H9 (cell line): ENCODE measurements around the gene SLC24A3. TPM values are rescaled to one million over a fixed set of nuclear protein-coding genes. Genes with fewer than 3 reads are reported as not detected.

ENCODE experiments used
- DNase-seq: peaks from one replicate; pipeline ENCODE4 v3.0.0-alpha.2; 2017
- H2AFZ ChIP-seq: one replicate; pipeline ENCODE4 v1.6.1; 2013; ENCODE audit warnings: mild to moderate bottlenecking, low read length, control low read depth, moderate library complexity
- H2AK5ac ChIP-seq: 2 replicates; pipeline ENCODE4 v1.6.1; 2013; ENCODE audit warnings: low read length, control low read depth, mixed read lengths; ENCODE audit not compliant: insufficient read length
- H2BK120ac ChIP-seq: one replicate; pipeline ENCODE4 v1.6.1; 2013; ENCODE audit warnings: low read depth, mild to moderate bottlenecking, low read length, control low read depth, inconsistent platforms; ENCODE audit not compliant: poor library complexity, severe bottlenecking
- H2BK12ac ChIP-seq: 2 replicates; pipeline ENCODE4 v1.6.1; 2013; ENCODE audit warnings: low read length, control low read depth, mixed read lengths, low read depth; ENCODE audit not compliant: insufficient read length
- H2BK15ac ChIP-seq: 2 replicates; pipeline ENCODE4 v1.6.1; 2013; ENCODE audit warnings: low read depth, low read length, control low read depth
- H2BK20ac ChIP-seq: one replicate; pipeline ENCODE4 v1.6.1; 2013; ENCODE audit warnings: low read depth, mild to moderate bottlenecking, low read length, control low read depth, inconsistent platforms; ENCODE audit not compliant: poor library complexity, severe bottlenecking
- H2BK5ac ChIP-seq: 2 replicates; pipeline ENCODE4 v1.6.1; 2013; ENCODE audit warnings: low read length, control low read depth, mixed read lengths; ENCODE audit not compliant: insufficient read length
- H3K14ac ChIP-seq: 2 replicates; pipeline ENCODE4 v1.6.1; 2013; ENCODE audit warnings: low read length, control low read depth; ENCODE audit not compliant: insufficient read depth
- H3K18ac ChIP-seq: 2 replicates; pipeline ENCODE4 v1.6.1; 2013; ENCODE audit warnings: low read depth, mild to moderate bottlenecking, mixed read lengths, low read length, control low read depth; ENCODE audit not compliant: insufficient read length
- H3K23ac ChIP-seq: 2 replicates; pipeline ENCODE4 v1.6.1; 2013; ENCODE audit warnings: low read length, control low read depth, mixed read lengths, low read depth; ENCODE audit not compliant: insufficient read length
- H3K23me2 ChIP-seq: 2 replicates; pipeline ENCODE4 v1.6.1; 2013; ENCODE audit warnings: low read depth, mild to moderate bottlenecking, mixed read lengths, low read length, control low read depth; ENCODE audit not compliant: insufficient read length, poor library complexity, severe bottlenecking
- H3K27ac ChIP-seq: 2 replicates; pipeline ENCODE4 v1.5.1; 2013; ENCODE audit warnings: low read length, control low read depth, mixed read lengths, low read depth; ENCODE audit not compliant: insufficient read length
- H3K27me3 ChIP-seq: 2 replicates; pipeline ENCODE4 v1.6.1; 2013; ENCODE audit warnings: low read length, control low read depth, inconsistent platforms; ENCODE audit not compliant: insufficient read depth
- H3K4ac ChIP-seq: 2 replicates; pipeline ENCODE4 v1.6.1; 2013; ENCODE audit warnings: low read depth, mild to moderate bottlenecking, control low read depth, inconsistent platforms, low read length, moderate library complexity
- H3K4me1 ChIP-seq: 2 replicates; pipeline ENCODE4 v1.6.1; 2013; ENCODE audit warnings: low read length, control low read depth, inconsistent platforms; ENCODE audit not compliant: insufficient read depth
- H3K4me2 ChIP-seq: 2 replicates; pipeline ENCODE4 v1.6.1; 2013; ENCODE audit warnings: low read length, control low read depth, mixed read lengths; ENCODE audit not compliant: insufficient read length, insufficient read depth
- H3K56ac ChIP-seq: 2 replicates; pipeline ENCODE4 v1.6.1; 2013; ENCODE audit warnings: low read depth, mild to moderate bottlenecking, mixed read lengths, low read length, control low read depth; ENCODE audit not compliant: insufficient read length
- H3K79me1 ChIP-seq: 2 replicates; pipeline ENCODE4 v1.6.1; 2013; ENCODE audit warnings: low read depth, mild to moderate bottlenecking, moderate library complexity, low read length, control low read depth, inconsistent platforms; ENCODE audit not compliant: insufficient read depth, poor library complexity, severe bottlenecking
- H3K79me2 ChIP-seq: 2 replicates; pipeline ENCODE4 v1.6.1; 2013; ENCODE audit warnings: low read length, control low read depth, inconsistent platforms; ENCODE audit not compliant: insufficient read depth
- H3K9ac ChIP-seq: 2 replicates; pipeline ENCODE4 v1.6.1; 2013; ENCODE audit warnings: low read length, control low read depth, mixed read lengths; ENCODE audit not compliant: insufficient read length; ENCODE audit errors: extremely low read depth
- H3K9me3 ChIP-seq: one replicate; pipeline ENCODE4 v1.6.1; 2013; ENCODE audit warnings: low read depth, low read length, inconsistent platforms; ENCODE audit not compliant: control insufficient read depth
- H3T11ph ChIP-seq: one replicate; pipeline ENCODE4 v1.6.1; 2013; ENCODE audit warnings: mild to moderate bottlenecking, low read length, control low read depth, inconsistent platforms
- H4K20me1 ChIP-seq: one replicate; pipeline ENCODE4 v1.6.1; 2013; ENCODE audit not compliant: control insufficient read depth, insufficient read length, insufficient read depth
- H4K5ac ChIP-seq: 2 replicates; pipeline ENCODE4 v1.6.1; 2013; ENCODE audit warnings: low read depth, mild to moderate bottlenecking, mixed read lengths, low read length, control low read depth; ENCODE audit not compliant: insufficient read length
- H4K8ac ChIP-seq: replicated peaks from 2 replicates; pipeline ENCODE4 v1.6.1; 2013; ENCODE audit warnings: low read length, control low read depth, mixed read lengths, low read depth; ENCODE audit not compliant: insufficient read length
- H4K91ac ChIP-seq: 2 replicates; pipeline ENCODE4 v1.6.1; 2013; ENCODE audit warnings: low read depth, mild to moderate bottlenecking, moderate library complexity, mixed read lengths, low read length, control low read depth; ENCODE audit not compliant: insufficient read length
- H3K27ac Mint-ChIP-seq, 3 experiments: 2 replicates in 2 of 3; 3 replicates in 1 of 3; pipeline ENCODE4 v1.8.0; 2020 to 2021; ENCODE audit warnings: mixed read lengths in 3 of 3, mild to moderate bottlenecking in 1 of 3, moderate library complexity in 1 of 3
- H3K27me3 Mint-ChIP-seq: 2 replicates; pipeline ENCODE4 v1.8.0; 2021; ENCODE audit warnings: low read depth, mild to moderate bottlenecking, moderate library complexity, mixed read lengths
- H3K36me3 Mint-ChIP-seq, 3 experiments: 2 replicates in 2 of 3; 3 replicates in 1 of 3; pipeline ENCODE4 v1.8.0; 2020 to 2021; ENCODE audit warnings: low read depth in 3 of 3, mixed read lengths in 3 of 3; ENCODE audit not compliant: insufficient read depth in 1 of 3
- H3K4me1 Mint-ChIP-seq, 2 experiments: 2 replicates each; pipeline ENCODE4 v1.8.0; 2020; ENCODE audit warnings: mixed read lengths in 2 of 2
- H3K4me3 Mint-ChIP-seq, 2 experiments: 2 replicates in 1 of 2; 3 replicates in 1 of 2; pipeline ENCODE4 v1.8.0; 2020 to 2021; ENCODE audit warnings: mild to moderate bottlenecking in 2 of 2, mixed read lengths in 2 of 2, moderate library complexity in 1 of 2
- H3K9me3 Mint-ChIP-seq, 2 experiments: 2 replicates in 1 of 2; 3 replicates in 1 of 2; pipeline ENCODE4 v1.8.0; 2020; ENCODE audit warnings: mild to moderate bottlenecking in 2 of 2, mixed read lengths in 2 of 2, moderate library complexity in 1 of 2
- CTCF ChIP-seq: fragments of 200-600 bp; sonication (generic); conservative IDR thresholded peaks from 3 replicates; pipeline ENCODE4 v1.8.0; 2021; ENCODE audit warnings: antibody characterized with exemption, mild to moderate bottlenecking
- WGBS: extraction: QIAGEN DNeasy Blood & Tissue Kit; methylation state at CpG from one replicate; pipeline ENCODE4 v1.1.7; 2013; ENCODE audit warnings: missing lambda C conversion rate, low lambda C conversion rate, mixed read lengths; ENCODE audit not compliant: insufficient read length; ENCODE audit errors: extremely low coverage; 5-methylcytosine and 5-hydroxymethylcytosine counted together
- total RNA-seq: library from RNA; stranded (reverse); gene quantifications from 2 replicates; pipeline ENCODE4 v1.2.1, GENCODE V29; 2021

Gene SLC24A3
- total RNA-seq, 1 experiment from 2014 or later: 0.83 TPM

GRCh38 chr20:19706463-19706862 is 494.0 kb downstream of the SLC24A3 start:
- Histone ChIP-seq H3K9ac (no peak overlapping the region), H3K4me1 (no peaks in the 10 kb centered on the region), H4K8ac (no peak overlapping the region), H3K27me3 (no peaks in the 10 kb centered on the region), H2BK12ac (no peak overlapping the region), H4K5ac (no peak overlapping the region), H3K14ac (no peak overlapping the region), H2BK20ac (no peak overlapping the region), H3T11ph (no peak overlapping the region), H3K23ac (no peak overlapping the region), H2BK15ac (no peak overlapping the region), H2AK5ac (no peak overlapping the region), H3K23me2 (no peaks in the 10 kb centered on the region), H3K56ac (no peak overlapping the region), H3K27ac (no peak overlapping the region), H3K18ac (no peak overlapping the region), H3K79me1 (no peaks in the 10 kb centered on the region), H4K91ac (no peak overlapping the region), H2AFZ (no peak overlapping the region), H3K79me2 (no peaks in the 10 kb centered on the region), H4K20me1 (no peaks in the 10 kb centered on the region), H3K9me3 (peaks cover 6% of the 10 kb centered on the region), H3K4ac (no peak overlapping the region), H2BK120ac (no peak overlapping the region), H3K4me2 (no peak overlapping the region), H2BK5ac (no peak overlapping the region)
- H3K36me3 Mint-ChIP-seq: peaks cover 5 to 17% (median 12%) of the 10 kb centered on the region in 3 experiments; a peak in 6 of 7 replicates
- H3K9me3 Mint-ChIP-seq: peaks cover 16 to 20% of the 10 kb centered on the region in 2 experiments
- H3K27me3 Mint-ChIP-seq: peaks cover 14% of the 10 kb centered on the region
- no peak for DNase-seq
- TF ChIP-seq CTCF: no peak
- H3K4me3 Mint-ChIP-seq: no peak overlapping the region
- WGBS: no CpG with 5 or more reads among the region's 4 CpGs
- H3K4me1 Mint-ChIP-seq: peaks cover 0 to 11% of the 10 kb centered on the region in 2 experiments; a peak in 2 of 4 replicates
- no peak overlapping the region for H3K27ac Mint-ChIP-seq
